ENCODE results near the gene IMPG1. TPM values are rescaled to one million over a fixed set of nuclear protein-coding genes. Genes with fewer than 3 reads are reported as not detected.

IMPG1 gene
- total and polyA plus RNA-seq, 4 experiments from 2014 or later = not detected

- intact Hi-C loops (cut with micrococcal nuclease) = no loop called here
- no peak for DNase-seq
- POLR2A ChIA-PET (ENCODE audit: partially characterized antibody) = no interaction called here
- Histone ChIP-seq H3K4me1 (ENCODE audit: insufficient read depth, low read length) (peaks cover 9% of the 10 kb centered on the region), H3K27me3 (ENCODE audit: insufficient read depth, low read length) (no peaks in the 10 kb centered on the region), H3K27ac (ENCODE audit: low read depth, low read length) (no peak overlapping the region), H3K9me3 (ENCODE audit: control insufficient read depth in 1 of 2, low read length in 2 of 2) (no peaks in the 10 kb centered on the region), H3K4me3 (ENCODE audit: low read length in 2 of 2) (no peak overlapping the region), H3K36me3 (ENCODE audit: insufficient read depth, low read length) (no peaks in the 10 kb centered on the region)
- Mint-ChIP-seq H3K4me1 (peaks cover 4 to 10% (median 7%) of the 10 kb centered on the region in 4 donors), H3K9me3 (peaks cover 0 to 5% (median 0%) of the 10 kb centered on the region in 8 donors), H3K36me3 (no peaks in the 10 kb centered on the region), H3K27me3 (peaks cover 6 to 9% of the 10 kb centered on the region in 2 donors), H3K27ac (no peak overlapping the region), H3K4me3 (no peak overlapping the region)
- CTCF ChIA-PET (ENCODE audit: partially characterized antibody) = no interaction called here
Measured at GRCh38 chr6:75936682-75937081, 135.8 kb downstream of the IMPG1 start.

GRCh38 chr6:75935473-75935793, 137.0 kb downstream of the IMPG1 start:
- peaks cover 4 to 10% (median 7%) of the 10 kb centered on the region in 4 donors for H3K4me1 Mint-ChIP-seq
- Histone ChIP-seq H3K4me1 (ENCODE audit: insufficient read depth, low read length) (peaks cover 9% of the 10 kb centered on the region), H3K27me3 (ENCODE audit: insufficient read depth, low read length) (no peaks in the 10 kb centered on the region), H3K9me3 (ENCODE audit: control insufficient read depth in 1 of 2, low read length in 2 of 2) (no peaks in the 10 kb centered on the region), H3K27ac (ENCODE audit: low read depth, low read length) (no peak overlapping the region), H3K4me3 (ENCODE audit: low read length in 2 of 2) (no peak overlapping the region), H3K36me3 (ENCODE audit: insufficient read depth, low read length) (no peaks in the 10 kb centered on the region)
- intact Hi-C loops (cut with micrococcal nuclease) = no loop called here
- ChIA-PET CTCF (ENCODE audit: partially characterized antibody) (interaction anchor here (1.0 to 2.3 kb wide), 5 partner anchors 8 to 42 kb away, joined by 3 to 10 read pairs (median 4); no protein-coding TSS in a partner anchor), POLR2A (ENCODE audit: partially characterized antibody) (no interaction called here)
- no peak overlapping the region for H3K27ac Mint-ChIP-seq
- H3K36me3 Mint-ChIP-seq = no peaks in the 10 kb centered on the region
- H3K4me3 Mint-ChIP-seq = peak overlapping the region in 6 of 8 donors; percentile 23 to 90 (median 78)
- H3K9me3 Mint-ChIP-seq = peaks cover 0 to 5% (median 0%) of the 10 kb centered on the region in 8 donors
- peaks cover 6 to 10% of the 10 kb centered on the region in 2 donors for H3K27me3 Mint-ChIP-seq
- no peak for DNase-seq

GRCh38 chr6:75934643-75935472, 137.6 kb downstream of the IMPG1 start:
- Mint-ChIP-seq H3K27me3 (peaks cover 6 to 10% of the 10 kb centered on the region in 2 donors), H3K4me1 (peaks cover 4 to 10% (median 7%) of the 10 kb centered on the region in 4 donors), H3K9me3 (peaks cover 0 to 2% (median 0%) of the 10 kb centered on the region in 8 donors), H3K27ac (no peak overlapping the region), H3K4me3 (peak overlapping the region; percentile 50 to 90 (median 78)), H3K36me3 (no peaks in the 10 kb centered on the region)
- DNase-seq = peak in 4 of 5 donors; percentile 26 to 30 (median 28)
- Histone ChIP-seq H3K9me3 (ENCODE audit: control insufficient read depth in 1 of 2, low read length in 2 of 2) (no peaks in the 10 kb centered on the region), H3K4me1 (ENCODE audit: insufficient read depth, low read length) (peaks cover 9% of the 10 kb centered on the region), H3K36me3 (ENCODE audit: insufficient read depth, low read length) (no peaks in the 10 kb centered on the region), H3K27me3 (ENCODE audit: insufficient read depth, low read length) (no peaks in the 10 kb centered on the region), H3K27ac (ENCODE audit: low read depth, low read length) (no peak overlapping the region), H3K4me3 (ENCODE audit: low read length in 2 of 2) (no peak overlapping the region)
- intact Hi-C loops (cut with micrococcal nuclease) = no loop called here
- CTCF ChIA-PET (ENCODE audit: partially characterized antibody) = interaction anchor here (1.0 to 2.3 kb wide), 7 partner anchors 8 to 72 kb away, joined by 3 to 10 read pairs (median 4); no protein-coding TSS in a partner anchor
- POLR2A ChIA-PET (ENCODE audit: partially characterized antibody) = no interaction called here

- Histone ChIP-seq H3K4me3 (ENCODE audit: low read length in 2 of 2) (no peak overlapping the region), H3K9me3 (ENCODE audit: control insufficient read depth in 1 of 2, low read length in 2 of 2) (no peaks in the 10 kb centered on the region), H3K4me1 (ENCODE audit: insufficient read depth, low read length) (peaks cover 9% of the 10 kb centered on the region), H3K27me3 (ENCODE audit: insufficient read depth, low read length) (no peaks in the 10 kb centered on the region), H3K36me3 (ENCODE audit: insufficient read depth, low read length) (no peaks in the 10 kb centered on the region), H3K27ac (ENCODE audit: low read depth, low read length) (no peak overlapping the region)
- POLR2A ChIA-PET (ENCODE audit: partially characterized antibody) = no interaction called here
- CTCF ChIA-PET (ENCODE audit: partially characterized antibody) = interaction anchor here (1.1 to 1.9 kb wide), 4 partner anchors 9 to 71 kb away, joined by 3 to 4 read pairs (median 4); no protein-coding TSS in a partner anchor
- DNase-seq = no peak
- Mint-ChIP-seq H3K4me1 (peaks cover 4 to 10% (median 7%) of the 10 kb centered on the region in 4 donors), H3K36me3 (no peaks in the 10 kb centered on the region), H3K27me3 (peaks cover 6 to 10% of the 10 kb centered on the region in 2 donors), H3K27ac (no peak overlapping the region), H3K4me3 (no peak overlapping the region), H3K9me3 (no peaks in the 10 kb centered on the region)
- intact Hi-C loops (cut with micrococcal nuclease) = no loop called here
Measured at GRCh38 chr6:75933387-75933975, 139.0 kb downstream of the IMPG1 start.

- Histone ChIP-seq H3K36me3 (ENCODE audit: insufficient read depth, low read length) (no peaks in the 10 kb centered on the region), H3K9me3 (ENCODE audit: control insufficient read depth in 1 of 2, low read length in 2 of 2) (no peaks in the 10 kb centered on the region), H3K27me3 (ENCODE audit: insufficient read depth, low read length) (no peaks in the 10 kb centered on the region), H3K4me1 (ENCODE audit: insufficient read depth, low read length) (peaks cover 9% of the 10 kb centered on the region), H3K4me3 (ENCODE audit: low read length in 2 of 2) (no peak overlapping the region), H3K27ac (ENCODE audit: low read depth, low read length) (no peak overlapping the region)
- ChIA-PET POLR2A (ENCODE audit: partially characterized antibody) (no interaction called here), CTCF (ENCODE audit: partially characterized antibody) (interaction anchor here (1.2 to 1.3 kb wide), 2 partner anchors 39 to 1525 kb away, joined by 3 to 5 read pairs; no protein-coding TSS in a partner anchor)
- no peak for DNase-seq
- peaks cover 6 to 10% of the 10 kb centered on the region in 2 donors for H3K27me3 Mint-ChIP-seq
- no peaks in the 10 kb centered on the region for H3K36me3 Mint-ChIP-seq
- no peaks in the 10 kb centered on the region for H3K9me3 Mint-ChIP-seq
- no peak overlapping the region for H3K27ac Mint-ChIP-seq
- intact Hi-C loops (cut with micrococcal nuclease) = no loop called here
- peaks cover 4 to 10% (median 7%) of the 10 kb centered on the region in 4 donors for H3K4me1 Mint-ChIP-seq
- H3K4me3 Mint-ChIP-seq = no peak overlapping the region
Measured at GRCh38 chr6:75932067-75932466, 140.4 kb downstream of the IMPG1 start.

- H3K9me3 Mint-ChIP-seq = no peaks in the 10 kb centered on the region
- H3K27me3 Mint-ChIP-seq = peaks cover 6 to 10% of the 10 kb centered on the region in 2 donors
- H3K4me1 Mint-ChIP-seq = peaks cover 4 to 10% (median 7%) of the 10 kb centered on the region in 4 donors
- no peak overlapping the region for H3K4me3 ChIP-seq (ENCODE audit: low read length in 2 of 2)
- H3K27ac ChIP-seq (ENCODE audit: low read depth, low read length) = no peak overlapping the region
- no peaks in the 10 kb centered on the region for H3K27me3 ChIP-seq (ENCODE audit: insufficient read depth, low read length)
- H3K36me3 Mint-ChIP-seq = no peaks in the 10 kb centered on the region
- DNase-seq = no peak
- H3K36me3 ChIP-seq (ENCODE audit: insufficient read depth, low read length) = no peaks in the 10 kb centered on the region
- ChIA-PET CTCF (ENCODE audit: partially characterized antibody) (interaction anchor here (1.2 to 1.4 kb wide), 4 partner anchors 11 to 1526 kb away, joined by 3 to 5 read pairs (median 3); no protein-coding TSS in a partner anchor), POLR2A (ENCODE audit: partially characterized antibody) (no interaction called here)
- H3K4me1 ChIP-seq (ENCODE audit: insufficient read depth, low read length) = peaks cover 9% of the 10 kb centered on the region
- no peaks in the 10 kb centered on the region for H3K9me3 ChIP-seq (ENCODE audit: control insufficient read depth in 1 of 2, low read length in 2 of 2)
- H3K4me3 Mint-ChIP-seq = no peak overlapping the region
- peak overlapping the region in 1 of 7 donors; percentile 54 for H3K27ac Mint-ChIP-seq
- intact Hi-C loops (cut with micrococcal nuclease) = no loop called here
Measured at GRCh38 chr6:75931011-75931680, 141.3 kb downstream of the IMPG1 start.
